Vagina (tissue), 2 donors: ENCODE results near the gene ENGASE. TPM values are rescaled to one million over a fixed set of nuclear protein-coding genes. Genes with fewer than 3 reads are reported as not detected.

Experiments used
- DNase-seq, 2 donors: peaks; one replicate each; pipeline ENCODE4 v3.0.0-alpha.2; 2017; ENCODE audit errors: extremely low spot score in 2 of 2
- H3K27ac ChIP-seq: fragments of 200-600 bp; sonication (generic); one replicate; pipeline ENCODE4 v1.5.1; 2019
- H3K27me3 ChIP-seq: fragments of 200-600 bp; sonication (generic); one replicate; pipeline ENCODE4 v1.5.1; 2019
- H3K36me3 ChIP-seq, 2 donors: fragments of 200-600 bp; sonication (generic); one replicate each; pipeline ENCODE4 v1.5.1; 2017 to 2019
- H3K4me1 ChIP-seq: fragments of 200-600 bp; sonication (generic); one replicate; pipeline ENCODE4 v1.5.1; 2019
- H3K4me3 ChIP-seq, 2 donors: fragments of 200-600 bp; sonication (generic); 1 replicate in 1 of 2; 2 replicates in 1 of 2; pipeline ENCODE4 v1.5.1; 2016 to 2019
- H3K9me3 ChIP-seq: fragments of 200-600 bp; sonication (generic); one replicate; pipeline ENCODE4 v1.5.1; 2019
- POLR2A ChIP-seq, 2 donors: fragments of 450-650 bp; IDR thresholded peaks; one replicate each; pipeline ENCODE4 v1.6.1; 2017; ENCODE audit warnings: antibody characterized with exemption in 2 of 2, mild to moderate bottlenecking in 2 of 2, moderate library complexity in 2 of 2
- POLR2AphosphoS5 ChIP-seq, 2 donors: sonication (generic); formaldehyde crosslinking; IDR thresholded peaks; one replicate each; pipeline ENCODE4 v1.9.0; 2017; ENCODE audit warnings: antibody characterized with exemption in 2 of 2, mild to moderate bottlenecking in 2 of 2, low read depth in 1 of 2; ENCODE audit not compliant: insufficient read depth in 1 of 2
- intact Hi-C: fragments of 100-400 bp; cut with DNase I; formaldehyde crosslinking; loops from one replicate; pipeline ENCODE4 v1.15.1; 2023
- total RNA-seq: library from RNA; depleted of rRNA; stranded (reverse); fragments of >200 nt; gene quantifications from one replicate; pipeline ENCODE4 v1.2.3, GENCODE V29; 2016
- TF ChIP-seq, protein P1 (sequence below), 3 experiments: fragments of 450-650 bp in 2 of 3; fragments of 200-600 bp in 1 of 3; sonication (generic) in 1 of 3; IDR thresholded peaks; one replicate each; pipeline ENCODE4 v1.5.1; 2017 to 2019; ENCODE audit warnings: antibody characterized with exemption in 3 of 3, mild to moderate bottlenecking in 2 of 3, moderate library complexity in 2 of 3

Gene ENGASE
- total RNA-seq, 1 donor from 2014 or later: 13.8 TPM

DNA sequence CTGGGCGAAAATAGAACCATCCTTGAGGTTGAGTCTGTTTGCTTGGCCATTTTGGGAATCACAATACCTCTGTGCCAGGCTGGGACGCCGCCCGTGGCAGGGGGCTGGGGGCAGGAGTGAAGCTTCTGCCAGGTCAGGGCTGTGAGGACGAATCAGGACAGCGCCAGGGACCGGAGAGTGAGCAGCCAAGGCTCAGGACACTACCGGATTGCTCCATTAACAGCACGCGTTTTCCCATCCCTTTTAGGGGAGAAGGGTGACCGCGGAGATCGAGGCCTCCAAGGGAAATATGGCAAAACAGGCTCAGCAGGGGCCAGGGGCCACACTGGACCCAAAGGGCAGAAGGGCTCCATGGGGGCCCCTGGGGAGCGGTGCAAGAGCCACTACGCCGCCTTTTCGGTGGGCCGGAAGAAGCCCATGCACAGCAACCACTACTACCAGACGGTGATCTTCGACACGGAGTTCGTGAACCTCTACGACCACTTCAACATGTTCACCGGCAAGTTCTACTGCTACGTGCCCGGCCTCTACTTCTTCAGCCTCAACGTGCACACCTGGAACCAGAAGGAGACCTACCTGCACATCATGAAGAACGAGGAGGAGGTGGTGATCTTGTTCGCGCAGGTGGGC lies 27.2 kb upstream of the ENGASE start:
- intact Hi-C loops: loop anchor here (5.0 kb wide), 1 partner anchor 35 kb away; no protein-coding TSS in a partner anchor

DNA sequence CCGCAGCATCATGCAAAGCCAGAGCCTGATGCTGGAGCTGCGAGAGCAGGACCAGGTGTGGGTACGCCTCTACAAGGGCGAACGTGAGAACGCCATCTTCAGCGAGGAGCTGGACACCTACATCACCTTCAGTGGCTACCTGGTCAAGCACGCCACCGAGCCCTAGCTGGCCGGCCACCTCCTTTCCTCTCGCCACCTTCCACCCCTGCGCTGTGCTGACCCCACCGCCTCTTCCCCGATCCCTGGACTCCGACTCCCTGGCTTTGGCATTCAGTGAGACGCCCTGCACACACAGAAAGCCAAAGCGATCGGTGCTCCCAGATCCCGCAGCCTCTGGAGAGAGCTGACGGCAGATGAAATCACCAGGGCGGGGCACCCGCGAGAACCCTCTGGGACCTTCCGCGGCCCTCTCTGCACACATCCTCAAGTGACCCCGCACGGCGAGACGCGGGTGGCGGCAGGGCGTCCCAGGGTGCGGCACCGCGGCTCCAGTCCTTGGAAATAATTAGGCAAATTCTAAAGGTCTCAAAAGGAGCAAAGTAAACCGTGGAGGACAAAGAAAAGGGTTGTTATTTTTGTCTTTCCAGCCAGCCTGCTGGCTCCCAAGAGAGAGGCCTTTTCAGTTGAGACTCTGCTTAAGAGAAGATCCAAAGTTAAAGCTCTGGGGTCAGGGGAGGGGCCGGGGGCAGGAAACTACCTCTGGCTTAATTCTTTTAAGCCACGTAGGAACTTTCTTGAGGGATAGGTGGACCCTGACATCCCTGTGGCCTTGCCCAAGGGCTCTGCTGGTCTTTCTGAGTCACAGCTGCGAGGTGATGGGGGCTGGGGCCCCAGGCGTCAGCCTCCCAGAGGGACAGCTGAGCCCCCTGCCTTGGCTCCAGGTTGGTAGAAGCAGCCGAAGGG lies 26.4 kb upstream of the ENGASE start:
- intact Hi-C loops: loop anchor here (5.0 kb wide), 1 partner anchor 34 kb away; no protein-coding TSS in a partner anchor
- no peaks in the 10 kb centered on the region for H3K36me3 ChIP-seq
- H3K9me3 ChIP-seq: no peaks in the 10 kb centered on the region
- H3K4me3 ChIP-seq: no peak overlapping the region
- TF ChIP-seq POLR2AphosphoS5 (IDR thresholded peaks at IDR 0.05; ENCODE audit: insufficient read depth in 1 of 2, low read depth in 1 of 2): no peak
- no peak for TF ChIP-seq POLR2A (IDR thresholded peaks at IDR 0.05)
- TF ChIP-seq, protein P1, sequence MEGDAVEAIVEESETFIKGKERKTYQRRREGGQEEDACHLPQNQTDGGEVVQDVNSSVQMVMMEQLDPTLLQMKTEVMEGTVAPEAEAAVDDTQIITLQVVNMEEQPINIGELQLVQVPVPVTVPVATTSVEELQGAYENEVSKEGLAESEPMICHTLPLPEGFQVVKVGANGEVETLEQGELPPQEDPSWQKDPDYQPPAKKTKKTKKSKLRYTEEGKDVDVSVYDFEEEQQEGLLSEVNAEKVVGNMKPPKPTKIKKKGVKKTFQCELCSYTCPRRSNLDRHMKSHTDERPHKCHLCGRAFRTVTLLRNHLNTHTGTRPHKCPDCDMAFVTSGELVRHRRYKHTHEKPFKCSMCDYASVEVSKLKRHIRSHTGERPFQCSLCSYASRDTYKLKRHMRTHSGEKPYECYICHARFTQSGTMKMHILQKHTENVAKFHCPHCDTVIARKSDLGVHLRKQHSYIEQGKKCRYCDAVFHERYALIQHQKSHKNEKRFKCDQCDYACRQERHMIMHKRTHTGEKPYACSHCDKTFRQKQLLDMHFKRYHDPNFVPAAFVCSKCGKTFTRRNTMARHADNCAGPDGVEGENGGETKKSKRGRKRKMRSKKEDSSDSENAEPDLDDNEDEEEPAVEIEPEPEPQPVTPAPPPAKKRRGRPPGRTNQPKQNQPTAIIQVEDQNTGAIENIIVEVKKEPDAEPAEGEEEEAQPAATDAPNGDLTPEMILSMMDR (IDR thresholded peaks at IDR 0.05): no peak
- H3K4me1 ChIP-seq: peaks cover 20% of the 10 kb centered on the region
- no peaks in the 10 kb centered on the region for H3K27me3 ChIP-seq
- no peak for DNase-seq
- peak overlapping the region; percentile 68 for H3K27ac ChIP-seq

More for the DNA sequence above, 27.2 kb upstream of the ENGASE start:
- no peak for DNase-seq
- Histone ChIP-seq H3K9me3 (no peaks in the 10 kb centered on the region), H3K4me3 (no peak overlapping the region), H3K4me1 (peaks cover 20% of the 10 kb centered on the region), H3K27me3 (no peaks in the 10 kb centered on the region), H3K36me3 (no peaks in the 10 kb centered on the region), H3K27ac (peak overlapping the region; percentile 68)
- TF ChIP-seq POLR2AphosphoS5 (IDR thresholded peaks at IDR 0.05; ENCODE audit: insufficient read depth in 1 of 2, low read depth in 1 of 2) (no peak), POLR2A (IDR thresholded peaks at IDR 0.05) (no peak)
- TF ChIP-seq, protein P1 (IDR thresholded peaks at IDR 0.05): no peak

DNA sequence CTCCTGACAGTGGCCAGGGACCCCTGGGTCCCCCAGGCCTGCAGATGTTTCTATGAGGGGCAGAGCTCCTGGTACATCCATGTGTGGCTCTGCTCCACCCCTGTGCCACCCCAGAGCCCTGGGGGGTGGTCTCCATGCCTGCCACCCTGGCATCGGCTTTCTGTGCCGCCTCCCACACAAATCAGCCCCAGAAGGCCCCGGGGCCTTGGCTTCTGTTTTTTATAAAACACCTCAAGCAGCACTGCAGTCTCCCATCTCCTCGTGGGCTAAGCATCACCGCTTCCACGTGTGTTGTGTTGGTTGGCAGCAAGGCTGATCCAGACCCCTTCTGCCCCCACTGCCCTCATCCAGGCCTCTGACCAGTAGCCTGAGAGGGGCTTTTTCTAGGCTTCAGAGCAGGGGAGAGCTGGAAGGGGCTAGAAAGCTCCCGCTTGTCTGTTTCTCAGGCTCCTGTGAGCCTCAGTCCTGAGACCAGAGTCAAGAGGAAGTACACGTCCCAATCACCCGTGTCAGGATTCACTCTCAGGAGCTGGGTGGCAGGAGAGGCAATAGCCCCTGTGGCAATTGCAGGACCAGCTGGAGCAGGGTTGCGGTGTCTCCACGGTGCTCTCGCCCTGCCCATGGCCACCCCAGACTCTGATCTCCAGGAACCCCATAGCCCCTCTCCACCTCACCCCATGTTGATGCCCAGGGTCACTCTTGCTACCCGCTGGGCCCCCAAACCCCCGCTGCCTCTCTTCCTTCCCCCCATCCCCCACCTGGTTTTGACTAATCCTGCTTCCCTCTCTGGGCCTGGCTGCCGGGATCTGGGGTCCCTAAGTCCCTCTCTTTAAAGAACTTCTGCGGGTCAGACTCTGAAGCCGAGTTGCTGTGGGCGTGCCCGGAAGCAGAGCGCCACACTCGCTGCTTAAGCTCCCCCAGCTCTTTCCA lies 25.5 kb upstream of the ENGASE start:
- Histone ChIP-seq H3K36me3 (no peaks in the 10 kb centered on the region), H3K27ac (peak overlapping the region; percentile 48), H3K27me3 (no peaks in the 10 kb centered on the region), H3K4me3 (no peak overlapping the region), H3K9me3 (no peaks in the 10 kb centered on the region), H3K4me1 (peaks cover 20% of the 10 kb centered on the region)
- no peak for TF ChIP-seq POLR2A (IDR thresholded peaks at IDR 0.05)
- no peak for TF ChIP-seq POLR2AphosphoS5 (IDR thresholded peaks at IDR 0.05; ENCODE audit: insufficient read depth in 1 of 2, low read depth in 1 of 2)
- TF ChIP-seq, protein P1 (IDR thresholded peaks at IDR 0.05): no peak
- intact Hi-C loops: loop anchor here (5.0 kb wide), 1 partner anchor 33 kb away; no protein-coding TSS in a partner anchor
- DNase-seq: no peak

DNA sequence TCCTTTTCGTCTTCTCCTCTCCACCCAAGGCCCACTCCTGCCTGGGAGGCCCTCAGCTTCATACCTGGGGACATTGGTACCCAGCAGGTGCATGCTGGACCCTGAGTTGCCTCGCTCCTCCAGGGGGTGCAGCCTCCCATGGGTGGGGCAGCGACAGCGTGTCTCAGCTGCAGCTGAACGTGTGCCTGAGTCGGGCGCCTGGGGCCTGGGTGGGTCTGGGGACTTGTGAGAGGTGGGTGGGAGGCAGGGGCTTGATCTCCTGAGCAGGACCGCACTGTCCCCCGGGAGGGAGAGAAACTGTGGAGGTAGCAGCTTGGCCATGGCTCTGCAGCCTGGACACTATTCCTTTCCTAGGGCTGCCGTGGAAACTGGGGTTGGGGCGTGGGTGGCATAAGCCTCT lies 24.8 kb upstream of the ENGASE start:
- Histone ChIP-seq H3K36me3 (no peaks in the 10 kb centered on the region), H3K9me3 (no peaks in the 10 kb centered on the region), H3K4me1 (peaks cover 20% of the 10 kb centered on the region), H3K27me3 (no peaks in the 10 kb centered on the region), H3K27ac (no peak overlapping the region), H3K4me3 (no peak overlapping the region)
- DNase-seq: no peak
- TF ChIP-seq POLR2A (IDR thresholded peaks at IDR 0.05): no peak
- TF ChIP-seq POLR2AphosphoS5 (IDR thresholded peaks at IDR 0.05; ENCODE audit: insufficient read depth in 1 of 2, low read depth in 1 of 2): no peak
- TF ChIP-seq, protein P1 (IDR thresholded peaks at IDR 0.05): no peak
- intact Hi-C loops: loop anchor here (5.0 kb wide), 1 partner anchor 32 kb away; no protein-coding TSS in a partner anchor
